ENCODE results near the gene TAAR1.
"Not testable (repeated sequence)": the region's sequence is repeated elsewhere in the genome, so short reads cannot be mapped to it uniquely, and the experiment has no call there.

Gene TAAR1, protein sequence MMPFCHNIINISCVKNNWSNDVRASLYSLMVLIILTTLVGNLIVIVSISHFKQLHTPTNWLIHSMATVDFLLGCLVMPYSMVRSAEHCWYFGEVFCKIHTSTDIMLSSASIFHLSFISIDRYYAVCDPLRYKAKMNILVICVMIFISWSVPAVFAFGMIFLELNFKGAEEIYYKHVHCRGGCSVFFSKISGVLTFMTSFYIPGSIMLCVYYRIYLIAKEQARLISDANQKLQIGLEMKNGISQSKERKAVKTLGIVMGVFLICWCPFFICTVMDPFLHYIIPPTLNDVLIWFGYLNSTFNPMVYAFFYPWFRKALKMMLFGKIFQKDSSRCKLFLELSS

DNA sequence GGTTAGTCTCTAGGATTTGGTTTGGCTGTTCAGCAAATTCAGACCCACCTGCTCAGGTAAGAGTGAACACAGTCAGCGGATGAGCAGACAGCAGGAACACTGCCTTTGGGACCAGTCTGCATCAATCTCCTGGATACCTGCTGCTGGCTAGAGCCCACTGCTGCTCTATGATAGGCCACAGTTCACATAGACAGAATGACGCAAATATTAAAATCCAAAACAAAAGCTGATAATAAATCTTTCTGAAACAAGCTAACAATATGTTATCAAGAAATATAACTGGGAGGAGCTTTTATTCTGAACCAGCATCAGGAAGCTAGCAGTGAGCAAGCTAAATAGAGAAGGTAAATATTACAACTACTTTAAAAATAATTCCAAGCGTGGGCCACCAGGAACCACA, at the start of gene TAAR1:
Gene TAAR1 (minus strand): TSS at position 101 of the 400 bp plus-strand sequence. CDS start 13,179 bp downstream, outside the sequence.
- no peak for DNase-seq (ENCODE audit: low read depth in 2 of 2)

DNA sequence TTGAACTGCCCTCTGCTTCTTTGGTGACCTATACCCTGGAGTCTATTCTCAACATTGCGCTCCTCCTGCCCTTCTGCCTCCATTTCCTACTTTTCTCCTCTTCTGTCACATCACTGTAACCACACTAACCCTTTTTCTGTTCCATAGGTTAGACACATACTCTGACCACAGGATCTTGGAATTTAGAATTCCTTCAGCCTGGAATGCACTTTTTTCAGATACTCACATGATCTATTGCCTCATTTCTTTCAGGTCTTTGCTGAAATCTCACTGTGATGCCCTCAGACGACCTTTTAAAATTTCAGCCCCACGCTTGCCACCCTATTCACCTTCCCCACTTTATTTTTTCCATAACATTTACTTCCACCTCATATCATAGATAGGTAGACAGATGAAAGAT, 49.8 kb upstream of the TAAR1 start:
- DNase-seq (ENCODE audit: low read depth in 2 of 2), result no peak

DNA sequence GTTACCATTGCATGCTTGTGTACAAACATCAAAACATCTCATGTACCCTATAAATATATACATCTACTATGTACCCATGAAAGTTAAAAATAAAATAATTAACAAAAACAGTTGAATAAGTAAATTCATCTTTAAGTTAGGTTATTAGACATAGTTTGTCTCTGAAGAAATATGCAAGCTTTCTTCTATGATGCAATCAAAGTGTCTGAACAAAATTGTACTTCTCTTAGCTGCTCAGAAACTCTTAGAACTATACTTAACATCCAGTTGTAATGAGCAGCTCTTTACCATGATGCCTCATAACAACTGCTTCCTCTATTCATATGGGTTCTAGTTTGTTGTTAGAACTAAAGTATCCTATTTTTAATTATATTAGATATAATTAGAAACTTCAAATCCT, 49.0 kb upstream of the TAAR1 start:
- no peak for DNase-seq (ENCODE audit: low read depth in 2 of 2)

DNA sequence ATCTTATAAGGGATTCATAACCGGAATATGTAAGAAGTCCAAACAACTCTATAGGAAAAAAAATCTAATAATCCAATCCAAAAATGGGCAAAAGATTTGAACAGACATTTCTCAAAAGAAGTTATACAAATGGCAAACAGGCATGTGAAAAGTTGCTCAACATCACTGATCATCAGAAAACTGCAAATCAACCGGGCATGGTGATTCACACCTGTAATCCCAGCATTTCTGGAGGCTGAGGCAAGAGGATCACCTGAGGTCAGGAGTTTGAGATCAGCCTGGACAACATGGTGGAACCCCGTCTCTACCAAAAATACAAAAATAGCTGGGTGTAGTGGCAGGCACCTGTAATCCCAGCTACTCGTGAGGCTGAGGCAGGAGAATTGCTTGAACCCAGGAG, 47.8 kb upstream of the TAAR1 start:
- DNase-seq (ENCODE audit: low read depth in 2 of 2), result not testable (repeated sequence)

DNA sequence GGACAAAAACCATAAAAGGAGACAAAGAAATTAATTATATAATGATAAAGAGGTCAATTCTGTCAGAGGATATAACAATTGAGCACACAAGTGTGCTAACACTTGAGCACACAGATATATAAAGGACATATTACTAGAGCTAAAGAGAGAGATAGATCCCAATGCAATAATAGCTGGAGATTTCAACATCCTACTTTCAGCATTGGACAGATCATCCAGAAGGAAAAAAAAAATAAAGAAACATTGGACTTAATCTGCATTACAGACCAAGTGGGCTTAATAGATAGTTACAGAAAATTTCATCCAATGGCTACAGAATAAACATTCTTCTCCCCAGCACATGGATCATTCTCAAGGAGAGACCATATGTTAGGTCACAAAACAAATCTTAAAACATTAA, 45.0 kb upstream of the TAAR1 start:
- DNase-seq (ENCODE audit: low read depth in 2 of 2), result no peak

DNA sequence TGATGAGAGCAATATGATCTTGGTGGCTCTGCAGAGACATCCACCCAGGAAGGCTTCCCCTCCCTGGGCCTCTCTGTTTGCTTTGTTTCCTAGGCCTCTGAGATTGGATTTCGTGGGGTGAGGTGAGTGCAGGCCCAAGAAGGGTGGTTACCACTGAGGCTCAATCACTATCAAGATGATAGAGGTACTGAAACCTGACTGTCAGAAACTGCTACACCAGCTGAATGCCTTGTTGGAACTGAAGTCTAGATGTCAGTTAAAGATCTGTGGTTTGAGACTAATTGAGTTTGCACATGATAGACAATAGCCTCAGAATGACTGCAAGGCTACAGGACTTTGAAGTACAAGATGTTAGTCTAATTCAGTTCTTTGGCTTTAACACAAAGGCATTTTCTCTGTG, 39.6 kb upstream of the TAAR1 start:
- DNase-seq (ENCODE audit: low read depth in 2 of 2), result no peak

DNA sequence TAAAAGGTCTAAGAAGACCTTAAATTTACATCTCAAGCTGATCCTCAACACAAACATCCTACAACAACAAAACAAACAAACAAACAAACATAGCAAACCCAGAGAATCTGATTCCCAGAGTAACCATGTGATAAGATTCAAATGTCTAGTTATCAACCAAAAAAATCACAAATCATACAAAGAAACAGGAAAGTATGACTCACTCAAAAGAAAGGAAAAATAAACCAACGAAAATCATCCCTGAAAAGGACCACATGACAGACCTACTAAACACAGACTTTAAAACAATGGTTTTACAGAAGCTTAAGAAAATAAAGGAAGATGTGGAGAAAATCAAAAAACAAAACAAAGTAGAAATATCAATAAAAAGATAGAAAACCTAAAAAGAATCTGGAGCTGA, 36.8 kb upstream of the TAAR1 start:
- no peak for DNase-seq (ENCODE audit: low read depth in 2 of 2)

DNA sequence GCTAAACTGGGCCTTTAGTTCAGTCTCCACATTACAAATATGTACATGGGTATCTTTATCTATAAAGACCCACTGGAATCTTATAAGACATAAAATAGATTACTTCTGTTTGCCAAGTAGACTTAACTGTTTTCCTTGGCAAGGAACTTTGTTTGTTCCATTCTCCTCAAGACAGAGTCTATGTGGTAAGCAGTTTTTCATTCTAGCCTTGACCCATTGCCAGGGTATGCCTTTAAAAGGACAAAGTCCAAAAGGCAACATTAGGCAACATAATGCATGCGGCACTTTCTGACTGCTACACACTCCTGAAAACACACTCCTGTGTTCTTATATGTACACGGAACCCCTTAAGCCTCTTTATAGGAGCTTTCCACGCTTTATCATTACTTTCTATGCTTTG, 34.5 kb upstream of the TAAR1 start:
- DNase-seq (ENCODE audit: low read depth in 2 of 2), result no peak

DNA sequence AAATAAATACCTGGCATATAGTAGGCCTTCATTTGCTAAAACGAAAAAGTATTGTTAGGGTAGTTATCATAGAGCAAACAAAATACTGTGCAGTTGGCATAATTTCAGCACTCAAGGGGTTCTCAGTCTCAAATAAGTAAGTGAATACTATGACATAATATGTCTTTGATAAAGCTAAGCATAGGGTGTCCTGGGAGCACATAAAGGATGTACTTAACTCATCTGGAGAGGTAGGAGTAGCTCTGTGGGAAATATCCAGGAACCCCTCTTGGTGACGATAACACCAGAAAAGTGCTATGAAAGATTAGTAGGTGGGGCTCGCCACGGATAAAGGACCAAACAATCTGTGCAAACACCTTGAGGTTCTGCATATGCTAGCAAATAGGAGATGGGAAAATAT, 31.7 kb upstream of the TAAR1 start:
- DNase-seq (ENCODE audit: low read depth in 2 of 2), result no peak

DNA sequence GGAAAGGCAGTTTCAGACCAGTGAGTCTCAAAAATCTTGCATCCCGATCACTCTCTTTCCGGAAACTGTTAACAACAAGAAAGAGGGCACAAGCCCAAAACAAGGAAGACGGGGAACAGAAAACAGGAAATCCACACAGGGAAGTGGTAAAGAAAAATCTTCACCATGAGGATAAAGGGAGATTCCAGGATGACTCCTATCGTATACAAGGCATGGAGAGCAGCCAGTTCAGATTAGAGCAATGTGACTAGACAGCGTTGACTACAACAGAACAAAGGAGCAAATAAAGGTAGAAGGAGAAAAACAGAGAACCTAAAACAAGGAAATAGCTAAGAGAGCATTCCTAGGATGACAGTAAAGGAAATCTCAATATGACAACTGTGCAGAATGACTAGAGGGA, 28.3 kb upstream of the TAAR1 start:
- DNase-seq (ENCODE audit: low read depth in 2 of 2), result no peak

DNA sequence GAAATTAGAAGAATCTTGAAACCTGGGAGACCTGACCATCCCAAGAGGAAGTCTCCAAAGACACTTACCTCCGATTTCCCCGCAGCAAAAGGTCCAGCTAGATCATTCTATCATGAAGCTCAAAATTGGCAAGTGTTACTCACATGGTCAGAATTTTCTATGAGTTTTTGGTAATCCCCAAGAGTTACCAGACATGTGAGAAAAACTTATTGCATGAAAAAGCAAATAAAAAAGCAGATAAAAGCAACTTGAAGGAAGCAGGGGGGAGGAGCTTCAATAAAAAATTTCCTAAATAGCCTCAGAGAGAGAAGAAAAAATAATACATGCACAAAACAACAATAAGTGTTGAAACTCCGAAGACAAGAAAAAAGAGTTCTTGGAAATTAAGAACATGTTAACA, 27.5 kb upstream of the TAAR1 start:
- DNase-seq (ENCODE audit: low read depth in 2 of 2), result no peak

DNA sequence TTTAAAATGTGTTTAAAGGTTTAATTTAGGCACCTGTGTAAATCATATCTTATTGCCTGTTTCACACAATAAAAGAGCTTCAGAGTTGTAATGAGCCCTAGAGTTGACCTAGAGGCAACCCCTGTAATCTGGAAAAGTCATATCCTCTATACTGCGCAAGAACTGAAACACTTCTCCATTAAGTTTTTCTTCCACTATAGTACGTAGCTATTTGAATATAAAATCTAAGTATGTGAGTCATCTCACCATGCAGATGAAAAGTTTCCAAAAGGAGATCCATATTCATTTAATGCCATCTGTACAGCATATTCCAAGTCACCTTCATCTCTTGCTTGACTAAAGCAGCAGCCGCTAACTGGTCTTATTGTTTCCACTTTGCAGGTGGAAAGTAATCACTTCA, 26.0 kb upstream of the TAAR1 start:
- no peak for DNase-seq (ENCODE audit: low read depth in 2 of 2)

DNA sequence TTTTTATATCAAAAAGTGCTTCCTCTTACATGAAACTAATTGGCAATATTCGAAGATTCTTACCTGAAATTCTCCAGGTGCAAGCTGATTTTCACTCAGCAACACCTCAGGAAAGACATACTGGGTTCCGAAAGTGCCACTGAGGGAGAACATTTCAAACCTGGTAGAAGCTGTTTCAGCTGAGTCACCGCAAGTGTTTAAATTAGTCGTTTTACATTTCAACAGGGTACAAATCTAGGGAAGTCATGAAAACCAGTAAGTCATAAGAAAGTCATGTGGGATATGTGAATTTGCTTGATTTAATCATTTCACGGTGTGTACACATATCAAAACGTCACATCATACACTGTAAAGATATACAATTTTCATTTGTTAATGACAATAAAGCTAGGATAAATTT, 25.3 kb upstream of the TAAR1 start:
- DNase-seq (ENCODE audit: low read depth in 2 of 2), result no peak

DNA sequence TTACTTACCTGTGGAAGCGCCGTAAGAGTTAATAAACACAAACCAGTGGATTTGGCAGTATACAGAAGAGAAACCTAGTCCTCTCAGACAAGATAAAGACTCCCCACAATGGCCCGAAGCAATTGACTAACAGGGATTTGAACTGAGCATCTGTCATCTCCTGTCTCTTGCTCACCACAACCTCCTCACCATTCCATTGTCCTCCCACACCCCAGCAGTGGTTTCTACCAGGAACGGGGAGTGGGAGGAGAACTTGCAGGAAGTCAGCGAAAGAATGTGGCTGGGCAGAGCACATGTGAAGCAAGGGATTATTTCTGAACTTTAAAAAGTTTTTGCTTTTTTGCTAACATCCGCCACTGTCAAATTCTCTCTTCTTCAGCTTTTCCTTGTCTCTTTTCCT, 24.6 kb upstream of the TAAR1 start:
- no peak for DNase-seq (ENCODE audit: low read depth in 2 of 2)

DNA sequence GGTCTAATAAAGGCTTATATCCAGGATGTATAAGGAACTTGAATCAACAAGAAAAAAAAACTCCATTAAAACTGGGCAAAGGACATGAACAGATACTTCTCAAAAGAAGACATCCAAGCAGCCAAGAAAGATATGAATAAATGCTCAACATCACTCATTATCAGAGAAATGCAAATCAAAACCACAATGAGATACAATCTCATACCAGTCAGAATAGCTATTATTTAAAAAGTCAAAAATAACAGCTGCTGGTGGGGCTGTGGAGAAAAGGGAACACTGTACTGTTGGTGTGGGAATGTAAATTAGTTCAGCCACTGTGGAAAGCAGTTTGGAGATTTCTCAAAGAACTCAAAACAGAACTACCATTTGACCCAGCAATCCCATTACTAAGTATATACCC, 20.1 kb upstream of the TAAR1 start:
- not testable (repeated sequence) for DNase-seq (ENCODE audit: low read depth in 2 of 2)

DNA sequence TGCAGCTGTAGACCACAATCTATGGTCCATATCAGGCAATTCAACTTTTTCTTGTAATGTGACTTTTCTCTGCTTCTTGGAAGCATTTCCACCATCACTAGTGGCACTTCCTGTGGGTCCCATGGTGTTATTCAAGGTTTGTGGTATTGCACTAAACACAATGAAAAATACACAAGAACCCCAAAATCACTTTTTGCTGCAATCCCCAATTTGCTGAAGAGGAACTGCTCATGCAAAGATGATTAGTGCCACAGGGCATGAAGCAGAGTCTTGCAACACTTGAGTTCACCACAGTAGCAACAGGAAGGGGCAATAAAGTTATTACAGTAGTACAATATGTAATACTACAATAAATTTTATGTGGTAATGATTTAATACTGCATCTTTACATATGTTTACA, 16.8 kb upstream of the TAAR1 start:
- DNase-seq (ENCODE audit: low read depth in 2 of 2), result no peak

DNA sequence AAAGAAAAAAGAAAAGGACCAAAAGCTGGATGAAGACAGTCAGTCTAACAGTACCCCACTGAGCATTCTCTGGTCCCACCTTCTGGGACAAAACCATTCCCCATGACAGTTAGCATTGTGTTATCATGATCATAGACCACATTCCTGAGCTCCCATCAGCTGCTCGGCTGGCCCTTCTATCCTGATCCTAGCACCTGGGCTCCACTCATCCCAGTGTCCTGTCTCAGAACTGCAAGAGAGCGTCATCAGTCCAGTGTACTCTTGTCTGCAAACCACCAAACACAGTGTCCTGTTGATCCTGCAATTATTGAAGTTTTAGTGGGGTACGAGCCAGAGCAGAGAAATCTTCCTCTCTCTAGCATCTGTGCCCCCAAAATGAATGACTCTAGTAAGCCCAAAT, 16.0 kb upstream of the TAAR1 start:
- no peak for DNase-seq (ENCODE audit: low read depth in 2 of 2)

DNA sequence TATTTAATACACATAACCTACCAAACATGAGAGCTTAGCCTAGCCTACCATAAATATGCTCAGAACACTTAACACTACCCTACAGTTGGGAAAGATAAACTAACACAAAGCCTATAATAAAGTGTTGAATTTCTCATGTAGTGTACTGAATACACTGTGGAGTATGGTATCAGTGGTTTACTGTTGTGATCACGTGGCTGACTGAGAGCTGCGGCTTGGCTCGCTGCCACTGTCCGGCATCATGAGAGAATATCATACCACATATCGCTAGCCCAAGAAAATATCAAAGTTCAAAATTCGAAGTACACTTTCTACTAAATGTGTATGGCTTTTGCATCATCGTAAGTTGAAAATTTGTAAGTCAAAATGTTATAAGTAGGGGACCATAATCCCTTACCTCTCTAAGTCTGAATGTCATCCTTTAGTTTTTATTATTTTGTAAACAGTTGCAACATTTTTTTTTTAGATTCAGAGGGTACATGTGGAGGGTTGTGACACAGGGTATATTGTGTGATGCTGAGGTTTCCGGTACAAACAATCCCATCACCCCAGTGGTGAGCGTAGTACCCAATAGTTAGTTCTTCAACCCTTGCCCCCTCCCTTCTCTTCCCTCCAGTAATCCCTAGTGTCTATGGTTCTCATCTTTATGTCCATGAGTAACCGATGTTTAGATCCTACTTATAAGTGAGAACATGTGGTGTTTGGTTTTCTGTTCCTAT, 14.6 kb upstream of the TAAR1 start:
- no peak for DNase-seq (ENCODE audit: low read depth in 2 of 2)

DNA sequence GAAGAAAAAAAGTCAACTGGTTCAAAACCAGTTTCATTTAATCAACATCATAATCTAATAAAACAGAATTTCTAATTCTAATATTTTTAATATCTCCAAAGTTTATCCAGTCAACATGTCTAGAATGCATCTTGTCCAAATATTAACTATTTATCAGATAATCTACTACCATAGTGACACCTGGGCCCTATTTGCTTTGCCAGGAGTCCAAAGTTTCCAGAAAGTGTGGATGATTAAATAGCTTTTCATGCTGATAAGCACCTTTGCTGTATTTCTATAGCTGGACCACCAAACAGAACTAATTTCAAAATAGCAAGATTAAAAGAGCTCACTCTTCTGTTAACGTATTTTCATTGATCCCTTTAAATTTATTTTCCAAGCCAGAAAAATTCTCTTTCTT, 12.3 kb upstream of the TAAR1 start:
- DNase-seq (ENCODE audit: low read depth in 2 of 2), result no peak

DNA sequence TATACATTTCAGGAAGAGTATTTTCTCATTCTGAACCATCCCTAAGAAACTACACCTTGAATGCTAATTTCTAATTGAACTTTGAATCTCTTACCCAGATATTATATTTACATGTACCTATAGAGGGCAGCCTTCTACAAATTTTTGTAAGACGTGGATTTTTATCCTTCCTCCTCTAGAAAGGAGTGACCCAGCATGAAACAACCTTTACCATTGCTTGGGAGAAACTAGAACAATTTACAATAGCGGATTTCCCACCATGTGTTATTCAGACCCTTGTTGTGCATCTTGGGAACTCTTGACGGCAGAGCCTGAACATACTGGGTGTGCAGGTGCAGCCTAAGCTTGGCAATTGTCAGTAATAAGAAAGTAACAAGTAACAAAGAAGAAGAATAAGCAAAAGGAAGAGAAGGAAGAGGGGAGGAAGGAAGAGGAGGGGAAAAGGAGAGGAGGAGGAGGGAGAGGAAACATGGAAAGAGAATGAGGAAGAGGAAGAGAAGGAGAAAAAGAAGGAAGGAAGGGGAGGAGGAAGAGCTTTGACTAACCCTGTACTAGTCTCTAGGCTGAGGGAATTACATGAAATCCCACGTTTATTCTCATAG, 10.8 kb upstream of the TAAR1 start:
- no peak for DNase-seq (ENCODE audit: low read depth in 2 of 2)

DNA sequence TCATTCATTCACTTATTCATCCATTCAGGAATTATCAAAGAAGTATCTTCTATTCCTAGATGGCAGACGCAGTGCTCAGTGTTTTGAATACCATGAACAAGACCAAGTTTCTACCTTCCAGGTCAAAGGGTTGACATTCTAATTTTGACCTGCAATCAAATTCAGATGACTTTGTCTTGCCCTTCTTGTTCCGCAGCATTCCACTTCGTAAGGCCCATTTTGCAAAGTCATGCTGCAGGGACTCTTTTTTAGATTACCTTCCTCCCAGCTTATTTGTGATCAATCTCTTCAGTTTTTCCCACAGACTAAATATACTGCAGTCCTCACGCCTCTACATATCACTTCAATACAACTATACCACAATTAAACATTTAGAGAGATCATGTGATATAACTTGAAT, 7.1 kb upstream of the TAAR1 start:
- no peak for DNase-seq (ENCODE audit: low read depth in 2 of 2)

DNA sequence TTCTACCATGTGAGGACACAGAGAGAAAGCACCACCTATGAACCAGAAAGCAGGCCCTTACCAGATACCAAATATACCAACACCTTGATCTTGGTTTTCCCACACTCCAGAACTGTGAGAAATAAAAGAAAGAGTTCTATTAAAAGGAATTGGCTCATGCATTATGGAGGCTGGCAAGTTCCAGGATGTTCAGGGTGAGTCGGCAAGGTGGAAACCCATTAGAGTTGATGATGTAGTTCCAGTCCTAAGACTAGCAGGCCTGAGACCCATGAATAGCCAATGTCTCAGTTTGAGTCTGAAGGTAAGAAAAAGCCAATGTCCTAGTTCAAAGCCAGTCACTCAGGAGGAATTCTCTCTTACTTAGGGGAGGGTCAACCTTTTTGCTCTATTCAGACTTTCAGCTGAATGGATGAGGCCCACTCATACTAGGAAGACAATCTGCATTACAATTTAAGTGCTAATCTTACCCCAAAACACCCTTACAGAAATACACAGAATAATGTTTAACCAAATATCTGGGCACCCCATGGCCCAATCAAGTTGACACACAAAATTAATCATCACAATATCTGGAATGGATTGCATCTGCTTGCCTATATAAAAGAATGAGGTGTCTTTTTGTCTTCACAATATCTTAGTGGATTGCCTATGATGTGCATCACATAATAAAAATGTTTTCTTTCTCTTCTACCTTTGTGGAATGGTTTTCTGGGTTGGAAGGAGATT, 5.5 kb upstream of the TAAR1 start:
- DNase-seq (ENCODE audit: low read depth in 2 of 2), result no peak

DNA sequence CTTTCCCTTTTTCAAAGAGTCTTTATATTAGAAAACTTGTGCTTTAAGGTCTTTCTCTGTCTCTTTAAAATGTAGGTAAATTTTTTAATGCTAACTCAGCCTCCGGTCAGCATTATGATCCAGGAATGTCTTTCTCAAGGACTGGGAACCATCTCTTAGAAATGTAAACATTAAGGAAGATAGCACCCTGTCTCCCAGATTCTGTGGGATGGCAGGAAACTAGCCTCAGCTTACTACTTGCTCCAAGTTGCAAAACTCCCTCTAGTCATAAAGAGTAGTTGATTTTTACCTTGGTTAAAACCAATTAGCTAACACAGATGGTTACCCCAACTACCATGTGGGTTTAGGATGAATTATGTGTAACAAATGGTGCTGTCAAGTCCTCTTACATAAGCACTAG, 4.7 kb upstream of the TAAR1 start:
- no peak for DNase-seq (ENCODE audit: low read depth in 2 of 2)

Measured in activated CD8-positive, alpha-beta memory T cell treated with anti-CD3 and anti-CD28 coated beads for 4 hours (primary cell).